GM19099 (cell line): ENCODE measurements around the gene CFAP92.

ENCODE experiments used
- POLR2A ChIP-seq: IDR thresholded peaks from 3 replicates; pipeline ENCODE4 v1.6.1; 2011; ENCODE audit warnings: low read depth; ENCODE audit not compliant: insufficient read length; ENCODE audit errors: extremely low read depth

Gene CFAP92

DNA sequence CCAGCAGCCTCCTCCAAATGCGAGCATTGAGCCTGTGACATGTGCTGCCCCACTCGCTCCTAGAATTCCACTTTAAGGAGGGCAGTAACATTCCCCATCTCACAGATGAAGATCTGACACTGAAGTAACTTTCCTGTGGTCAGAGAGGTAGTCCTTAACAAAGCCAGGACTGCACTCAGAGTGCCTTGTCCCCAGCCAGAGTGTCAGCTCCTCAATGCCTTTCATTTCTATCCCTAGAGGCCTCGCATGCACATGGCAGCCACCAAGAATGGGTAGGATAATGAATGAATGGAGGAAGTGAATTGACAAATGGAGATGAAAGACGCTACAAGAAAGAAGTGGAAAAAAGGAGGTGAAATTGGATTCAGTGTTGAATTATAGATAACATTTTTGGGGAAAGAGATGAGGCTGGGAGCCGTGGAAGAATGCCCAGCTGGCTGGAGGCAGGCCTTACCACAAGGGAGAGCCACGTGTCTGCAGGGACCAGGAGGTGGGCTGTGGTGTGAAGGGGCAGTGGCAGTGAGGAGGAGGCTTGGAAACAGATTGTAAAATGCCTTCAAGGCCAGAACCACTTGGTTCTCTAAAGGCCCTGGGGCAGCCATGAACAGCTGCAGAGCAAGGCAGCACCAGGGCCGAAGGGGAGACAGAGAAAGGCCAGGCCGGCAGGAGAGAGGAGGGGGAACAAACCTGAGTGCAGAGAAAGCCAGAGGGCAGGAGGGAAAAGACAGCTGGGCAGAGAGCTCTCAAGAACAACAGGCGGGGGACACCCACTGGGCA is 10.4 kb downstream of the CFAP92 start:
- no peak for TF ChIP-seq POLR2A

DNA sequence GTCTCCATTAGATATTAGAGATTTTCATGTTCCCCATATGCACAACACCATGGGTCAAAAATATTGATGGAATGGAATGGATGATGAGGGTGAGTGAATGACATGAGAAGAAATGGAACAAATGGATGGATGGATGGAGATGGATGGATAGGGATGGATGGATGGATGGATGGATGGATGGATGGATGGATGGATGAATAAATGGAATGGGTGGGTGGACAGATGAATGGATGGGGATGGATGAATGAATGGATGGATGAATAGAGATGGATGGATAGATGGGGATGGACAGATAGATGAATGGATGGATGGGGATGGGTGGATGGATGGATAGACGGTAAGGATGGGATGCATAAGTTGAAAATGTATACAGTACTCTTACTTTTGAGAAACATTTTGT is 18.6 kb downstream of the CFAP92 start:
- TF ChIP-seq POLR2A = no peak

DNA sequence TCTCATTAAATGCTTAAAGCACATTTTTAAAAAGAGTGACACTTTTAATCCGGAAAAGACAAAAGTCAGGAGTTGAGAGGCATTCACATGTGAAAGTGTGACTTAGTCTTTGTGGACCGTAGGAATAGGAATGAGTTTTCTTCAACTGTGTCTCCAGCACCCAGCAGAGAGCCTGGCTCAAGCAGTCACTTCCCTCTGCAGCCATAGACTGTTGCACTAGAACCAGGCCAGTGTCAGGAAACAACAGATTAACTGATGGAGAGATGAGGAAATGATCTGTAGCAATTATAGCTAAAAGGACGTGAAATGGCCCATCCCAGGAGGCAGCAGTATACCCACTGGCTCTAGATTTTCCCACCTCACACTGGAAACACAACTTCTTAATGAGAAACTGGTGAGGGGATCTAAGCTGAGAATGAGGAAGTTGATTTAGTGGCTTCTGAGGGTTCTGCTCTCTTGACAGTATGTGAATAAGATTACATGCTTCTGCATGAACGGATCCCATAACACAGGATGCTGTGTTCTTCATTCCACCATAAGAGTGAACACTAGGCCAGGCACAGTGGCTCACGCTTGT is 19.8 kb downstream of the CFAP92 start:
- TF ChIP-seq POLR2A = no peak

DNA sequence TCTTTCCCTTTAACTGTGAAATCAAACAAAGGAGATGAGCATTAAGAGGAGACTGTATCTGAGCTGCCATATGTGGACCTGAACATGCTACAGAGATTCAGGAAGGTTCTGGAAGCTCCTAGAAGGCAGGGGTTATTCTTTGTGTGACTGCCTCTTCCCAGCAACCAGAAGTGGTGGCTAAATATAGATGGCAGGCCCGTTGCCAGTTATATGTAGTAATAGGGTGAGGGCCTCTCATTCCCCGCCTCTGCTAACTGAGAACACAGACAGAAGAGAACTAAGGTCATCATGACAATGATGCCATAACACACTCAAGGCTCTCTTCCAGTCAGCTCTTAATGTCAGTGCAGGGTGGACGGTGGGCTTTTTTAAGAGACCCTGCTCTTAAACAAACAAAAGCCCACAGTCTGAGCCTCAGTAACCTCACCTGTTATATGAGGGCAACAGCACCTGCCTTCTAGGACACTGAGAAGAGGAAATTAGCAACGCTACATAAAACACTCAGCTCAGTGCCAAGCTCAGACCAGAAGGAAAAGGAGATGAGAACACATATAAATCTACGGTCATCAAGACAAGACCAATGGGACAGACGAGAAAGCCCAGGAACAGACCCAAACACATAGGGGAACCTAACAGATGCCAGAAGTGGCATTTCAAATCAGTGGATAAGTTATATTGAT is 22.3 kb downstream of the CFAP92 start:
- TF ChIP-seq POLR2A = no peak

DNA sequence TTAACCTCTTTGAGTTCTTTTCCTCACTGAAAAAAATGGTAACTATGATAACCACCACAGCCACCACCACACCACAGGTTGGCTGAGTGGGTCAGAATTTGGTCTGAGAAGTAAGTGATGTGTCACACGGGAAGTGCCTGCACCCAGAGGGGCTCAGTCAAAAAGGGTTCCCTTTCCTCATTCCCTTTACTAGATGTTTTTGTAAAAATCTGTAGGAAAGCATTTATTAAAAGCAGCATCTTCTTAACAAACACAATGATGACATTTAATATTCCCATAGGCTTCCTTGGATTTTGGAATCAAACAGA is 23.2 kb downstream of the CFAP92 start:
- TF ChIP-seq POLR2A = no peak

DNA sequence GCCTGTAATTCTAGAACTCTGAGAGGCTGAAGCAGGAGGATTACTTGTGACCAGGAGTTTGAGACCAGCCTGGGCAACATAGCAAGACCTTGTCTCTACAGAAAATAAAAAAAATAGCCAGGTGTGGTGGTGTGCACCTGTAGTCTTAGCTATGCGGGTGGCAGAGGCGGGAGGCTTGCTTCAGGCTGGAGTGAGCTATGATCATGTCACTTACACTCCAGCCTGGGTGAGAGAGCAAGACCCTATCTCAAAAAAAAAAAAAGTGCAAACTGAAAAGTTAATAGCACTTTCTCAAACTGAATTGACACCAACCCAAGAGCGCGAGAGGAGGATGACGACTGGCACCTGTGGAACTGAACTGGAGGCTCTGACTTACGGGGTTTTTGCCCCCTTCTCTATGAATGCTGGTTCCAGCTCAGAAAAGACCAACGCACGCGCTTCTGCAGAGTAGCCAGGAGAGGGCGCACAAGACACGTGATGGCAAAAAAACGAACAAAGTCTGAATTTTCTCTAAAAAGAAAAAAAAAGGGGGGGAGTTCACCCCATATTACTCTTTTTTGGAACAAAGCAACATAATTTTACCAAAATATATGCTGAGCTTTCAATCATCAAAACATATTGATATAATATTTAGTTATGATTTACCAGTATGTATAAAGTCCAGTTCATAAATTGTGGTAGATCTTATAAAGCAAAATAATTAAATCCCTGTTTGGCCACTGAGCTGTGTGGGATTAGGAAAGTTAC is 23.7 kb downstream of the CFAP92 start:
- no peak for TF ChIP-seq POLR2A

DNA sequence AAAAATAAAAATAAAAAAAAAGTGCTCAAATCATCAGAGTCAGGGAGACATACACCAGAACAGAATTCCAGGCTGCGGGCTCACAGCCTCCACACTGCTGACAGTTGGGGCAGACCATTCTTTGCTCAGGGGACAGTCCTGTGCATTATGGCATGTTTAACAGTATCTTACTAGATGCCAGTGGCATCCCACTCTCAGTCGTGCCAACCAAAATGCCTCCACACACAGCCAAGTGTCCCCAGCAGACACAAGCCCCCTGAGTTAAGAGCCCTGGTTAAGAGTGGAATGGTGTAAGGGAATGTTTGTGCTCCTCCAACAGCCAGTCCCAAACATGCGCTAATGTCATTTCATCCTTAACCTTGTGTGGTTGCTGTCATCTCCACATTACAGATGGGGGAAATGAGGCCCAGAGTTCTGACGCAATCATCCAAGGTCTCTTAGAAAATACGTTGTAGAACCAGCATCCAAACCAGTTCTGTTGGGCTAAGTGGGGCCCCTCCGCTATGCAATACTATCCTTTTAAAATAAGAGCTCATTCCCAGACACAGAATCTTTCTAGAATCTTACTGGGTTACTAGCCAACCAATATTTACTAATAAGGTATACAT is 26.0 kb downstream of the CFAP92 start:
- no peak for TF ChIP-seq POLR2A

DNA sequence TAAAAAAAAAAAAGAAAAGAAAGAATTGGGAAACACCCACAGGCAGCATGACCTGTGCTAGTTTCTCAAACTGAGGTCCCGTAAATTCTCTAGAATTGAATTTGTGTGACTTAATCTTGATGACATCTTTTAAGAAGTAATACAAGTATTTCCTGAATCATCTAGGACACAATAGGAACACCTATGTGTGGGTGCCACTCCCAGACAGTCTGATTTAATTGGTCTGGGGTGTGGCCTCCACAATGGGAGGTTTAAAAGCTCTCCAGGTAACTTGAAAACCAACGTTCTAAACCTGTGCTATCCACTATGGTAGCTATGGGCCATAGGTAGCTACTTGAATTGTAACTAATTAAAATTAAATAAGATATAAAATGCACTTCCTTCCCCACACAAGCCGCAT is 28.1 kb downstream of the CFAP92 start:
- TF ChIP-seq POLR2A = no peak

DNA sequence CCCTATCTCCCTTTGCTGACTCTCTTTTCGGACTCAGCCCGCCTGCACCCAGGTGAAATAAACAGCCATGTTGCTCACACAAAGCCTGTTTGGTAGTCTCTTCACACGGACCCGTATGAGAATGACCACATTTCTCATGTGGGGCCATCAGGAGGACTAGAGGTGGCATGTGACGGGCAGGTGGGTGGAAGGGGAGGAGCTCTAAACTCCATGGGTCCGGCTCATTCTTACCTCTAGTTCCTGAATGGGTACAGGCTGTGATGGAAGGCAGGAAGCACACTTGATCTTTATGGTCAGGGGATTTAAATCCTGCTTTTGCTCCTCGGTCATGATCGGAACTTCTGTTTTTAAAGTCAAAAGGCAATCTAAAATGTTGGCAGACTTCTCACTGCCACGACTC is 28.6 kb downstream of the CFAP92 start:
- TF ChIP-seq POLR2A = no peak

DNA sequence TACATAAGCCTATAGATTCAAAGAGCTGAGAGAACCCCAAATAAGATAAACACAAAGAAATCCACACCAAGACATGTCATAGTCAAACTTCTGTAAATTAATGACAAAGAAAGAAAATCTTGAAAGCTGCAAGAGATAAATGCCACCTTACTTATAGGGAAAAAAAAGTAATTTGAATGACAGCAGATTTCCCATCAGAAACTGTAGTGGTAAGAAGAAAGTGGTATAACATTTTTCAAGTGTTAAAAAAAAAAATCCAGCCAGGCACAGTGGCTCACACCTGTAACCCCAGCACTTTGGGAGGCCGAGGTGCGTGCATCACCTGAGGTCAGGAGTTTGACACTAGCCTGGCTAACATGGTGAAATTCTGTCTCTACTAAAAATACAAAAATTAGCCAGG is 37.4 kb downstream of the CFAP92 start:
- no peak for TF ChIP-seq POLR2A

DNA sequence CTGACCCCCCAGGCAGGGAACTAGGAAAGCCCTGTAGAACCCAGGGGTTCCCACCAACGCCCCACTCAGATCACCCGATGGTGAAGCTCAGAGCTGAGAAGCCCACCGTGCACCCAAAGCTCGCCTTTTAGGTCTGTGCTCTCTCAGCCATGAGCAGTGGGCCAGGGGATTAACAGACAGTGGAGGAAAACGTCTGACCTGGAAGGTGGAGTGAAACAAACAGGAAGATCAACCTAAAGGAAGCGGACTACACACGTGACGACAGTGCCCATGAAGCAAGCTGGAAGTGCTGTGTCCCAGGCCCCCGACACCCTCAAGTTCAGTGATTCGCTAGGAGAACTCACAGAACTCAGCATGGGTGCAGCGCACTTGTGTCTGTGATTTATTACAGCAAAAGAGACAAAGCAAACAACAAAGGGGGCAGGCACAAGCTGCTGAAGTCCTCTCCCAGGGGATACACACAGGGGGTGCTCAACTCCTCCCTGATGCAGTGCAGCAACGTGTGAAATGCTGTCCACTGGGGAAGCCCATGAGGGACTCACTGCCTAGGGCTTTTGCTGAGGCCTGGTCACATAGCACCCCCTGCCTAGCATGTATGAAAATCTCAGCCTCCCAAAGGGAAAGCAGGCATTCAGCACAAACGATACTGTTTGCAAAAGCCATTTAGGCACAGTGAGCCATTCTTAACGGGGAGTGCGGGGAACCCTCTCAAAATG is 43.5 kb downstream of the CFAP92 start:
- TF ChIP-seq POLR2A = no peak

DNA sequence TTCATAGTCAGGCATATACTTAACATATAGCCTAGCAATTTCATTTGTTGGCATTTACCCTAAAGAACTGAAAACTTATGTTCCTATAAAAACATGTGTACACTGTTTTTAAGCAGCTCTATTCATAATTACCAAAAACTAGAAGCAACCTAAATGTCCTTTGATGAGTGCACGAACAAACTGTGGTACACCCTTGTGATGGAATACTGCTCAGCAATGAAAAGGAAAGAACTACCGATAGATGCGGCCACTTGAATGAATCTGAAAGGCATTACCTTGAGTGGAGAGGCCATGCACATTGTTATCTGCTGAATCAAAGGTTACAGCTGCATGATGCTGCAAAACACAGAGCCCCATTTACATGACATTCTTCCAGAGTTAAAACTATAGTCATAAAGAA is 44.7 kb downstream of the CFAP92 start:
- no peak for TF ChIP-seq POLR2A

DNA sequence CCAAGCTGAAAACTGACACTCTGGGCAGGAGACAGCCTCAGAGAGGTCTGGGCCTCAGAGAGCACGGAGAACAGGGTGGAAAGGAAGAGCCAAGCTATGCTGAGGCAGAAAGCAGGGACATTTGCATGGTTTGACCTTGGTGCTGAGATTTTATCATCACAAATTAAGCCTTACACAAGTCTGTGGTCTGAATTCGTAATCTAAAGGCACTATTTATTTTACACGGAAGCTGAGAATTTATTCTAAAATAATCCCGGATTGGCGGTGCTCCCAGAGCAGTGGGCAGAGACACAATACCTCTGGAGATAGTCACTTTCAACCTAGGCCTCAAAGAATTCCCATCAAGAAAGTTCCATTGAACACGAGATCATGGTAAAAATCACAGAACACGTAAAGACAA is 47.5 kb downstream of the CFAP92 start:
- no peak for TF ChIP-seq POLR2A

DNA sequence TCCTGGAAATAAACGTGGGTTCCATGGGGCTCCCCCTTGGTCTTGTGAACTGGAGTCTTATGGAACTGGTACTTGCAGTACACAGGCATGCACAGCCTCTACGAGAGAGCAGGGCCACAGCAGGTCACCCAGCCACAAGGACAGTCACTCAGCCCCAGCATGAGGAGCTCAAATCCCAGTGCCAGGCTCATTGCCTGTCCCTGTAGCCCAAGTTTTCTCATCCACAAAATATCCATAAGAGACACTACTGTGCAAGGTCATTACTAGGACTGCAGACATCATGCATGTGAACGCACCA is 48.0 kb downstream of the CFAP92 start:
- no peak for TF ChIP-seq POLR2A
